Astrocyte (in vitro differentiated cells and primary cell): Measurements from ENCODE around the gene LRRC3. TPM values are rescaled to one million over a fixed set of nuclear protein-coding genes. Genes with fewer than 3 reads are reported as not detected.

ENCODE experiments used
- DNase-seq: peaks from one replicate; pipeline ENCODE4 v3.0.0-alpha.2; 2010; ENCODE audit warnings: low read depth
- FAIRE-seq: peaks from 2 replicates; lab custom pipeline; 2011; peaks lifted over from hg19 to GRCh38; lab: Jason Lieb, UNC
- H2AFZ ChIP-seq: 2 replicates; pipeline ENCODE4 v1.6.0; 2012; ENCODE audit warnings: low read depth, low read length, inconsistent platforms
- H3K27ac ChIP-seq: 2 replicates; pipeline ENCODE4 v1.5.1; 2011; ENCODE audit warnings: low read depth, low read length, inconsistent platforms
- H3K27me3 ChIP-seq: 2 replicates; pipeline ENCODE4 v1.6.0; 2011; ENCODE audit warnings: low read length, inconsistent platforms; ENCODE audit not compliant: insufficient read depth
- H3K36me3 ChIP-seq: 2 replicates; pipeline ENCODE4 v1.5.1; 2011; ENCODE audit warnings: low read length, inconsistent platforms; ENCODE audit not compliant: insufficient read depth
- H3K4me1 ChIP-seq: 2 replicates; pipeline ENCODE4 v1.5.1; 2011; ENCODE audit warnings: low read length, inconsistent platforms; ENCODE audit not compliant: insufficient read depth
- H3K4me2 ChIP-seq: 2 replicates; pipeline ENCODE4 v1.6.0; 2012; ENCODE audit warnings: low read length, inconsistent platforms
- H3K4me3 ChIP-seq: 2 replicates; pipeline ENCODE4 v1.5.1; 2011; ENCODE audit warnings: low read depth, mild to moderate bottlenecking, low read length, inconsistent platforms; ENCODE audit not compliant: insufficient read depth
- H3K79me2 ChIP-seq: 2 replicates; pipeline ENCODE4 v1.6.0; 2012; ENCODE audit warnings: mild to moderate bottlenecking, low read length, inconsistent platforms; ENCODE audit not compliant: insufficient read depth
- H3K9ac ChIP-seq: 2 replicates; pipeline ENCODE4 v1.6.0; 2012; ENCODE audit warnings: mild to moderate bottlenecking, low read length, inconsistent platforms
- H3K9me3 ChIP-seq: 2 replicates; pipeline ENCODE4 v1.5.1; 2012; ENCODE audit warnings: low read depth, mild to moderate bottlenecking, low read length, inconsistent platforms; ENCODE audit not compliant: insufficient read depth
- H4K20me1 ChIP-seq: 2 replicates; pipeline ENCODE4 v1.6.0; 2012; ENCODE audit warnings: low read length, inconsistent platforms; ENCODE audit not compliant: insufficient read depth
- H3K27ac Mint-ChIP-seq: one replicate; pipeline ENCODE4 v1.8.0; 2021; ENCODE audit warnings: mild to moderate bottlenecking, mixed read lengths; ENCODE audit not compliant: unreplicated experiment
- H3K27me3 Mint-ChIP-seq: one replicate; pipeline ENCODE4 v1.8.0; 2021; ENCODE audit warnings: low read depth, mixed read lengths; ENCODE audit not compliant: unreplicated experiment
- H3K36me3 Mint-ChIP-seq: one replicate; pipeline ENCODE4 v1.8.0; 2021; ENCODE audit warnings: low read depth, mixed read lengths; ENCODE audit not compliant: unreplicated experiment
- H3K4me1 Mint-ChIP-seq: one replicate; pipeline ENCODE4 v1.8.0; 2021; ENCODE audit warnings: low read depth, mixed read lengths; ENCODE audit not compliant: unreplicated experiment
- H3K4me3 Mint-ChIP-seq: one replicate; pipeline ENCODE4 v1.8.0; 2021; ENCODE audit warnings: mild to moderate bottlenecking, moderate library complexity, mixed read lengths; ENCODE audit not compliant: unreplicated experiment
- H3K9me3 Mint-ChIP-seq: one replicate; pipeline ENCODE4 v1.8.0; 2021; ENCODE audit warnings: mild to moderate bottlenecking, mixed read lengths; ENCODE audit not compliant: unreplicated experiment
- EZH2 ChIP-seq: IDR thresholded peaks from 2 replicates; pipeline ENCODE4 v1.6.1; 2012; ENCODE audit warnings: mild to moderate bottlenecking, low read length, inconsistent platforms; ENCODE audit not compliant: insufficient read depth
- total RNA-seq: library from RNA; stranded (reverse); gene quantifications from 2 replicates; pipeline ENCODE4 v1.2.1, GENCODE V29; 2021
- TF ChIP-seq, protein P1 (sequence below): IDR thresholded peaks from 2 replicates; pipeline ENCODE4 v1.5.1; 2011; ENCODE audit warnings: low read depth, mild to moderate bottlenecking, inconsistent platforms, low read length, moderate library complexity; ENCODE audit not compliant: insufficient read depth

Gene LRRC3
- total RNA-seq, 1 donor from 2014 or later, result 5.2 TPM

DNA sequence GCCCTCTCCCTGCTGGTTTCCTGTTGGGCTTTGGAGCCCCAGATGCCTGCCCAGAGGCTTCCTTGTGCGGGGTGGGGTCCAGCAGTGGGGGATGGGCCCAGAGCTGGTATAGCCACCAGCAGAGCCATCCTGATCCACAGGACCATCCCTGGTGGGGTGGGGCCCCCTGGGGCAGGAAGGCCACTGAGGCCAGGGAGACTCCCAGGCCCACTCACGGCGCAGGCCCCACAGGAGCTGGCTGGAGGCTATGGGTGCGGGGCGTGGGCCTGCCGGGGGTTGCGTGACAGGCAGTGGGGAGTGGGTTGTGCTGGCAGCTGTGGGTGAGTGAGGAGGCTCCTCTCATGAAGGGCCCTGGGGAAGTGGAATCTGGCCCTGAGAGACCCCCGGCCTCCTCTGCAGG is 5.7 kb downstream of the LRRC3 start:
- no peak for FAIRE-seq
- no peak overlapping the region for H3K9ac ChIP-seq

DNA sequence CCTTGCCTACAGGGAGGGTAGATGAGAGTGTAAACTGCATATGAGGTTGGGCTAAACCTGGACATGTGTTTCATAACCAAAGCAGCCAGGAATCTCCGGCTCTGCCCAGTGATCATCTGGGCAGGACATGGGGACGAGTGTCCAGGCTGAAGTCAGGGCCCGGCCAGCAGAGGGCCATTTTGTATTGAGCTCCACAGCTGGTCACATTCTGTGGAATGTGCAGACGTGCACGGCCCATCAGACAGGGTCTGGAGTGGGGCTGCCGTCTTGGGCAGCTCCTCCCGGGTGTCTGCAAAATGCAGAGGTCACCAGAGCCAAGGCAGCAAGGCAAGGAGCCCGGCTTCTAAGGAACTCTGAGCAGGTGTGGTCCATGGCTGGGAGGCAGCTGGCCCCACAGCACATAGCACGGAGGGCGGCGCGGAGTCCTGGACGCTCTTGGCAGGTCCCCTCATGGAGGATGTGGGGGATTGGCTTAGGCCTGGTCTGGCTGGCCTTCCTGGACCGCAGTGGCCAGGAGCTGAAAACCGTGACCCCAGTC is 6.2 kb downstream of the LRRC3 start:
- Histone ChIP-seq H3K4me2 (no peak overlapping the region), H3K4me3 (no peak overlapping the region), H3K36me3 (no peaks in the 10 kb centered on the region), H3K27ac (no peak overlapping the region), H3K9ac (no peak overlapping the region), H2AFZ (no peak overlapping the region), H3K4me1 (no peaks in the 10 kb centered on the region), H3K9me3 (no peaks in the 10 kb centered on the region), H3K27me3 (no peaks in the 10 kb centered on the region), H3K79me2 (no peaks in the 10 kb centered on the region), H4K20me1 (no peaks in the 10 kb centered on the region)
- Mint-ChIP-seq H3K4me1 (no peaks in the 10 kb centered on the region), H3K27ac (no peak overlapping the region), H3K27me3 (peaks cover 18% of the 10 kb centered on the region), H3K9me3 (peaks cover 6% of the 10 kb centered on the region), H3K4me3 (no peak overlapping the region), H3K36me3 (peaks cover 4% of the 10 kb centered on the region)
- no peak for FAIRE-seq
- no peak for TF ChIP-seq EZH2
- TF ChIP-seq, protein P1, sequence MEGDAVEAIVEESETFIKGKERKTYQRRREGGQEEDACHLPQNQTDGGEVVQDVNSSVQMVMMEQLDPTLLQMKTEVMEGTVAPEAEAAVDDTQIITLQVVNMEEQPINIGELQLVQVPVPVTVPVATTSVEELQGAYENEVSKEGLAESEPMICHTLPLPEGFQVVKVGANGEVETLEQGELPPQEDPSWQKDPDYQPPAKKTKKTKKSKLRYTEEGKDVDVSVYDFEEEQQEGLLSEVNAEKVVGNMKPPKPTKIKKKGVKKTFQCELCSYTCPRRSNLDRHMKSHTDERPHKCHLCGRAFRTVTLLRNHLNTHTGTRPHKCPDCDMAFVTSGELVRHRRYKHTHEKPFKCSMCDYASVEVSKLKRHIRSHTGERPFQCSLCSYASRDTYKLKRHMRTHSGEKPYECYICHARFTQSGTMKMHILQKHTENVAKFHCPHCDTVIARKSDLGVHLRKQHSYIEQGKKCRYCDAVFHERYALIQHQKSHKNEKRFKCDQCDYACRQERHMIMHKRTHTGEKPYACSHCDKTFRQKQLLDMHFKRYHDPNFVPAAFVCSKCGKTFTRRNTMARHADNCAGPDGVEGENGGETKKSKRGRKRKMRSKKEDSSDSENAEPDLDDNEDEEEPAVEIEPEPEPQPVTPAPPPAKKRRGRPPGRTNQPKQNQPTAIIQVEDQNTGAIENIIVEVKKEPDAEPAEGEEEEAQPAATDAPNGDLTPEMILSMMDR, result no peak
- DNase-seq, result no peak

More for the DNA sequence above, 5.7 kb downstream of the LRRC3 start:
- Histone ChIP-seq H3K4me1 (no peaks in the 10 kb centered on the region), H2AFZ (no peak overlapping the region), H3K4me3 (no peak overlapping the region), H3K79me2 (no peaks in the 10 kb centered on the region), H3K4me2 (no peak overlapping the region), H3K36me3 (no peaks in the 10 kb centered on the region), H4K20me1 (no peaks in the 10 kb centered on the region), H3K27me3 (no peaks in the 10 kb centered on the region), H3K27ac (no peak overlapping the region), H3K9me3 (no peaks in the 10 kb centered on the region)
- Mint-ChIP-seq H3K9me3 (peaks cover 6% of the 10 kb centered on the region), H3K27ac (no peak overlapping the region), H3K4me1 (no peaks in the 10 kb centered on the region), H3K36me3 (peaks cover under 1% of the 10 kb centered on the region), H3K27me3 (peaks cover 13% of the 10 kb centered on the region), H3K4me3 (no peak overlapping the region)
- no peak for DNase-seq
- TF ChIP-seq EZH2, result no peak
- TF ChIP-seq, protein P1, result no peak

DNA sequence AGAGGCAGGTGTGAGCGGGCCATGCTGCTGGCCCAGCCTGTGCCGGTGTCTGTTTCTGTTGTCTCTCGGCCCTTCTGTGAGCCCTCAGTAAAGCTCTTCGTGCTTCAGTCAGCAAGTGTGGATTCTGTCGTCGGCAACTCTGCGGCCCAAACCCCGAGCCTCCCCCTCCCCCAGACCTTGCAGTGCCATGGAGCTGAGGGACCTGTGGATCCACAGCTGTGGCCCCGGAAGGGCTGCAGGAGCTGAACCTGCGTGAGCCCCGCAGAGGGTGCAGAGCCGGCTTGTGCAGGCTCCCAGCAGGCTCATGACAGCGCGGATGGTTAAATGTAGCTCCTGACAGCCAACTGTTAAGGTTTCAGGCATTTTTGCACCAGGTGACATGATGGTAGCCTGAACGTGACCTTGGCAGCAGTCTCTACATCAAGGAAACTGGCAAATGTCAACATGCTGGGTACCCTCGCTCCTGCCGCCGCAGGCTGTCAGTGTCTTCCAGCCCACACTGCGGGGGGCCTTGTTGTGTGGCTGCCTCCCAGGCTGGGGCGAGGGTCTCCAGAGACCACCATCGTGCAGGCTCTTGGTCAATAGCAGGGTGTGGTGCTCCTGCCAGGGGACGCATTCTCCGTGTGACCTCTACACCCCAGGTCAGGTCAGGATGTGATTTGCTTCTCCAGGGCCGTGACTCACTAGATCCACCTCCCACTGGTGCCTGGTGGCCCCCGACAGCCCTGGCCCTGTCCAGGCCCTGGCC is 7.0 kb downstream of the LRRC3 start:
- H3K27me3 ChIP-seq, result no peaks in the 10 kb centered on the region
- FAIRE-seq, result no peak

More for the DNA sequence above, 7.0 kb downstream of the LRRC3 start:
- DNase-seq, result no peak
- peaks cover 23% of the 10 kb centered on the region for H3K27me3 Mint-ChIP-seq
- H3K27ac Mint-ChIP-seq, result no peak overlapping the region
- no peaks in the 10 kb centered on the region for H3K4me1 ChIP-seq
- no peak overlapping the region for H3K4me3 Mint-ChIP-seq
- no peaks in the 10 kb centered on the region for H3K36me3 ChIP-seq
- peaks cover 4% of the 10 kb centered on the region for H3K36me3 Mint-ChIP-seq
- H3K27ac ChIP-seq, result no peak overlapping the region
- no peaks in the 10 kb centered on the region for H3K79me2 ChIP-seq
- H2AFZ ChIP-seq, result no peak overlapping the region
- H3K4me2 ChIP-seq, result no peak overlapping the region
- no peaks in the 10 kb centered on the region for H3K4me1 Mint-ChIP-seq
- TF ChIP-seq EZH2, result no peak
- TF ChIP-seq, protein P1, result no peak
- no peak overlapping the region for H3K4me3 ChIP-seq
- H4K20me1 ChIP-seq, result no peaks in the 10 kb centered on the region
- H3K9me3 Mint-ChIP-seq, result peaks cover 6% of the 10 kb centered on the region
- H3K9ac ChIP-seq, result no peak overlapping the region
- H3K9me3 ChIP-seq, result no peaks in the 10 kb centered on the region
